Activated CD8-positive, alpha-beta T cell treated with anti-CD3 and anti-CD28 coated beads for 36 hours (primary cell): ENCODE measurements around the gene PTPRJ. TPM values are rescaled to one million over a fixed set of nuclear protein-coding genes. Genes with fewer than 3 reads are reported as not detected.

Experiments
- ATAC-seq: fragments of 200-7000 bp; cut with Tn5 transposase; one replicate; pipeline ENCODE4 v1.10.0; 2021; ENCODE audit warnings: mild to moderate bottlenecking, moderate library complexity
- CTCF ChIA-PET: fragments of 350-600 bp; sonication (Branson Sonifier 250); formaldehyde crosslinking; loops from one replicate; lab custom pipeline; 2021; ENCODE audit warnings: antibody characterized with exemption; lab: Charles Lee
- POLR2A ChIA-PET: fragments of 350-600 bp; sonication (Branson Sonifier 250); formaldehyde crosslinking; loops from one replicate; lab custom pipeline; 2021; ENCODE audit warnings: antibody characterized with exemption; lab: Charles Lee
- DNase-seq: peaks from one replicate; pipeline ENCODE4 v3.0.0-alpha.2; 2020
- H3K27ac Mint-ChIP-seq: one replicate; pipeline ENCODE4 v1.8.0; 2021; ENCODE audit warnings: mild to moderate bottlenecking, mixed read lengths
- H3K27me3 Mint-ChIP-seq: one replicate; pipeline ENCODE4 v1.8.0; 2021; ENCODE audit warnings: mixed read lengths
- H3K36me3 Mint-ChIP-seq: one replicate; pipeline ENCODE4 v1.8.0; 2021; ENCODE audit warnings: low read depth, mixed read lengths
- H3K4me1 Mint-ChIP-seq: one replicate; pipeline ENCODE4 v1.8.0; 2021; ENCODE audit warnings: low read depth, mixed read lengths
- H3K4me3 Mint-ChIP-seq: one replicate; pipeline ENCODE4 v1.8.0; 2021; ENCODE audit warnings: mild to moderate bottlenecking, moderate library complexity, mixed read lengths
- H3K9me3 Mint-ChIP-seq: one replicate; pipeline ENCODE4 v1.8.0; 2021; ENCODE audit warnings: mixed read lengths
- CTCF ChIP-seq: fragments of 200-600 bp; IDR thresholded peaks from one replicate; pipeline ENCODE4 v1.8.0; 2022; ENCODE audit warnings: antibody characterized with exemption, mild to moderate bottlenecking
- intact Hi-C: fragments of 100-400 bp; cut with micrococcal nuclease; formaldehyde crosslinking; loops from one replicate; pipeline ENCODE4 v1.10.0; 2022
- total RNA-seq, 2 experiments: library from RNA; stranded (reverse); gene quantifications; one replicate each; pipeline ENCODE4 v1.2.3, GENCODE V29; 2021

Gene PTPRJ
- total RNA-seq, 2 experiments from 2014 or later, result 21.5 to 23.4 TPM

GRCh38 chr11:47982616-47983015 is 2.3 kb downstream of the PTPRJ start:
- Mint-ChIP-seq H3K36me3 (peaks cover 11% of the 10 kb centered on the region), H3K4me1 (peaks cover 40% of the 10 kb centered on the region), H3K4me3 (peak overlapping the region; percentile 67), H3K27ac (peak overlapping the region; percentile 84), H3K27me3 (no peaks in the 10 kb centered on the region), H3K9me3 (no peaks in the 10 kb centered on the region)
- intact Hi-C loops, result loop anchor here (2.0 kb wide), 1 partner anchor 18 kb away; no protein-coding TSS in a partner anchor
- no peak for DNase-seq
- ATAC-seq, result no peak
- no peak for TF ChIP-seq CTCF
- ChIA-PET POLR2A (interaction anchor here (0.6 to 2.4 kb wide), 5 partner anchors 11 to 25 kb away, joined by 3 to 8 read pairs (median 4); no protein-coding TSS in a partner anchor), CTCF (interaction anchor here (0.7 to 2.3 kb wide), 5 partner anchors 11 to 127 kb away, joined by 3 to 16 read pairs (median 7); no protein-coding TSS in a partner anchor)

- no peaks in the 10 kb centered on the region for H3K27me3 Mint-ChIP-seq
- no peak for ATAC-seq
- ChIA-PET POLR2A (interaction anchor here (0.6 to 2.4 kb wide), 9 partner anchors 10 to 45 kb away, joined by 3 to 8 read pairs (median 3); no protein-coding TSS in a partner anchor), CTCF (interaction anchor here (0.6 to 2.3 kb wide), 10 partner anchors 9 to 128 kb away, joined by 3 to 16 read pairs (median 4); no protein-coding TSS in a partner anchor)
- peaks cover 49% of the 10 kb centered on the region for H3K4me1 Mint-ChIP-seq
- peak overlapping the region; percentile 84 for H3K27ac Mint-ChIP-seq
- no peak for DNase-seq
- peaks cover 13% of the 10 kb centered on the region for H3K36me3 Mint-ChIP-seq
- TF ChIP-seq CTCF, result no peak
- no peaks in the 10 kb centered on the region for H3K9me3 Mint-ChIP-seq
- intact Hi-C loops, result loop anchor here (2.0 kb wide), 1 partner anchor 17 kb away; no protein-coding TSS in a partner anchor
- H3K4me3 Mint-ChIP-seq, result peak overlapping the region; percentile 67
Observed at GRCh38 chr11:47983464-47984397, 3.4 kb downstream of the PTPRJ start.

GRCh38 chr11:47986219-47986618 is 5.9 kb downstream of the PTPRJ start:
- ATAC-seq, result no peak
- ChIA-PET POLR2A (interaction anchor here (1.8 kb wide), 1 partner anchor 15 kb away, joined by 6 read pairs; no protein-coding TSS in a partner anchor), CTCF (no interaction called here)
- H3K27me3 Mint-ChIP-seq, result no peaks in the 10 kb centered on the region
- no peak for TF ChIP-seq CTCF
- no peak for DNase-seq
- peak overlapping the region; percentile 35 for H3K27ac Mint-ChIP-seq
- no peaks in the 10 kb centered on the region for H3K9me3 Mint-ChIP-seq
- H3K4me3 Mint-ChIP-seq, result no peak overlapping the region
- peaks cover 59% of the 10 kb centered on the region for H3K4me1 Mint-ChIP-seq
- H3K36me3 Mint-ChIP-seq, result peaks cover 13% of the 10 kb centered on the region
- intact Hi-C loops, result no loop called here

GRCh38 chr11:47986742-47987141 is 6.4 kb downstream of the PTPRJ start:
- peaks cover 13% of the 10 kb centered on the region for H3K36me3 Mint-ChIP-seq
- no peak for DNase-seq
- H3K27me3 Mint-ChIP-seq, result no peaks in the 10 kb centered on the region
- intact Hi-C loops, result no loop called here
- no peaks in the 10 kb centered on the region for H3K9me3 Mint-ChIP-seq
- ATAC-seq, result no peak
- H3K4me3 Mint-ChIP-seq, result no peak overlapping the region
- H3K27ac Mint-ChIP-seq, result peak overlapping the region; percentile 43
- ChIA-PET CTCF (no interaction called here), POLR2A (interaction anchor here (0.6 to 1.8 kb wide), 3 partner anchors 11 to 20 kb away, joined by 4 to 6 read pairs (median 4); no protein-coding TSS in a partner anchor)
- H3K4me1 Mint-ChIP-seq, result peaks cover 64% of the 10 kb centered on the region
- no peak for TF ChIP-seq CTCF
